Karpas-422 (cell line): ENCODE results near the gene TM9SF3. TPM values are rescaled to one million over a fixed set of nuclear protein-coding genes. Genes with fewer than 3 reads are reported as not detected.

Experiments used
- DNase-seq: peaks from one replicate; pipeline ENCODE4 v3.0.0-alpha.2; 2015
- H2AFZ ChIP-seq: fragments of 200-600 bp; sonication (generic); 2 replicates; pipeline ENCODE4 v1.6.1; 2014; ENCODE audit warnings: antibody characterized with exemption, low read length, mixed read lengths
- H3K27ac ChIP-seq: fragments of 200-600 bp; sonication (generic); 2 replicates; pipeline ENCODE4 v1.5.1; 2014; ENCODE audit warnings: mild to moderate bottlenecking, low read length, moderate library complexity
- H3K27me3 ChIP-seq: fragments of 200-600 bp; sonication (generic); 2 replicates; pipeline ENCODE4 v1.6.1; 2014; ENCODE audit warnings: low read length, mixed read lengths
- H3K36me3 ChIP-seq: fragments of 200-600 bp; sonication (generic); 2 replicates; pipeline ENCODE4 v1.6.1; 2014; ENCODE audit warnings: low read length, mixed read lengths; ENCODE audit not compliant: insufficient read depth
- H3K4me1 ChIP-seq: fragments of 200-600 bp; sonication (generic); 2 replicates; pipeline ENCODE4 v1.6.1; 2014; ENCODE audit warnings: mild to moderate bottlenecking, low read length, mixed read lengths
- H3K4me2 ChIP-seq: fragments of 200-600 bp; sonication (generic); 2 replicates; pipeline ENCODE4 v1.6.1; 2014; ENCODE audit warnings: low read length, low read depth, mild to moderate bottlenecking; ENCODE audit not compliant: poor library complexity, severe bottlenecking
- H3K4me3 ChIP-seq: fragments of 200-600 bp; sonication (generic); 2 replicates; pipeline ENCODE4 v1.5.1; 2014; ENCODE audit warnings: mild to moderate bottlenecking, antibody characterized with exemption, low read length, mixed read lengths
- H3K79me2 ChIP-seq: fragments of 200-600 bp; sonication (generic); 2 replicates; pipeline ENCODE4 v1.6.1; 2014; ENCODE audit warnings: mild to moderate bottlenecking, low read length, mixed read lengths
- H3K9ac ChIP-seq: fragments of 200-600 bp; sonication (generic); 2 replicates; pipeline ENCODE4 v1.6.0; 2014; ENCODE audit warnings: low read length
- H3K9me2 ChIP-seq: fragments of 200-600 bp; sonication (generic), shearing (Covaris generic); replicated peaks from 2 replicates; pipeline ENCODE4 v1.6.0; 2014; ENCODE audit warnings: mild to moderate bottlenecking, low read length, moderate library complexity; ENCODE audit not compliant: insufficient read depth
- H3K9me3 ChIP-seq: fragments of 300-700, 200-600 bp; sonication (generic); 2 replicates; pipeline ENCODE4 v1.6.1; 2014; ENCODE audit warnings: low read length, mixed read lengths
- H4K20me1 ChIP-seq: fragments of 200-600 bp; sonication (generic); 2 replicates; pipeline ENCODE4 v1.6.1; 2014; ENCODE audit warnings: mild to moderate bottlenecking, antibody characterized with exemption, low read length, low read depth; ENCODE audit not compliant: insufficient read depth
- total RNA-seq: library from RNA; depleted of rRNA; stranded (reverse); fragments of >200 nt; shearing (Covaris generic); gene quantifications from 2 replicates; pipeline ENCODE4 v1.2.3, GENCODE V29; 2014; ENCODE audit warnings: low replicate concordance; rRNA removed

The TM9SF3 gene
- 17.9 and 32.5 TPM in 2 replicates for total RNA-seq

- H3K79me2 ChIP-seq, result peaks cover 48% of the 10 kb centered on the region
- H3K9me2 ChIP-seq, result no peaks in the 10 kb centered on the region
- peak within 1 kb of the TSS; percentile 91 for H3K27ac ChIP-seq
- peak within 1 kb of the TSS; percentile 90 for H3K9ac ChIP-seq
- H3K9me3 ChIP-seq, result no peaks in the 10 kb centered on the region
- DNase-seq, result peak; percentile 92
- no peaks in the 10 kb centered on the region for H3K27me3 ChIP-seq
- no peaks in the 10 kb centered on the region for H3K36me3 ChIP-seq
- H3K4me2 ChIP-seq, result peak within 1 kb of the TSS; percentile 91
- H4K20me1 ChIP-seq, result peaks cover 14% of the 10 kb centered on the region; the same call in 1 of the 2 replicates
- peak within 1 kb of the TSS; percentile 95 for H3K4me3 ChIP-seq
- H2AFZ ChIP-seq, result no peak within 1 kb of the TSS
- peaks cover 51% of the 10 kb centered on the region for H3K4me1 ChIP-seq
These were observed at the start of gene TM9SF3 for GRCh38 chr10:96586419-96587263. TSS of gene TM9SF3 (minus strand) at chr10:96587012. CDS start at chr10:96586835, 177 bp downstream.

GRCh38 chr10:96636551-96636950 is 49.7 kb upstream of the TM9SF3 start:
- H3K4me1 ChIP-seq, result peaks cover 46% of the 10 kb centered on the region
- no peak overlapping the region for H3K4me2 ChIP-seq
- H3K27ac ChIP-seq, result no peak overlapping the region
- H3K9me3 ChIP-seq, result no peaks in the 10 kb centered on the region
- peaks cover 14% of the 10 kb centered on the region for H3K36me3 ChIP-seq
- no peak overlapping the region for H3K4me3 ChIP-seq
- H3K27me3 ChIP-seq, result no peaks in the 10 kb centered on the region
- H3K9me2 ChIP-seq, result no peaks in the 10 kb centered on the region
- peaks cover 36% of the 10 kb centered on the region for H3K79me2 ChIP-seq
- H4K20me1 ChIP-seq, result no peaks in the 10 kb centered on the region
- no peak for DNase-seq
- no peak overlapping the region for H2AFZ ChIP-seq
- no peak overlapping the region for H3K9ac ChIP-seq

GRCh38 chr10:96632974-96633710 is 46.3 kb upstream of the TM9SF3 start:
- DNase-seq, result no peak
- Histone ChIP-seq H3K4me3 (no peak overlapping the region), H3K27me3 (no peaks in the 10 kb centered on the region)

GRCh38 chr10:96627292-96627691 is 40.5 kb upstream of the TM9SF3 start:
- Histone ChIP-seq H4K20me1 (no peaks in the 10 kb centered on the region), H3K4me3 (no peak overlapping the region), H2AFZ (no peak overlapping the region), H3K9me3 (no peaks in the 10 kb centered on the region), H3K9ac (no peak overlapping the region), H3K9me2 (no peaks in the 10 kb centered on the region), H3K4me1 (peaks cover 13% of the 10 kb centered on the region), H3K27ac (no peak overlapping the region), H3K79me2 (peaks cover 17% of the 10 kb centered on the region; the same call in 1 of the 2 replicates), H3K27me3 (no peaks in the 10 kb centered on the region), H3K4me2 (no peak overlapping the region), H3K36me3 (peaks cover 31% of the 10 kb centered on the region)
- DNase-seq, result no peak

More at GRCh38 chr10:96632974-96633710, 46.3 kb upstream of the TM9SF3 start:
- Histone ChIP-seq H3K4me1 (peaks cover 33% of the 10 kb centered on the region), H3K36me3 (peaks cover 7% of the 10 kb centered on the region), H2AFZ (no peak overlapping the region), H3K9me3 (no peaks in the 10 kb centered on the region), H3K4me2 (no peak overlapping the region), H3K79me2 (peaks cover 15% of the 10 kb centered on the region; the same call in 1 of the 2 replicates), H3K9me2 (no peaks in the 10 kb centered on the region), H4K20me1 (no peaks in the 10 kb centered on the region), H3K9ac (no peak overlapping the region), H3K27ac (no peak overlapping the region)

- H3K27me3 ChIP-seq, result no peaks in the 10 kb centered on the region
- H3K9ac ChIP-seq, result no peak overlapping the region
- no peaks in the 10 kb centered on the region for H3K9me3 ChIP-seq
- H3K4me3 ChIP-seq, result no peak overlapping the region
- H3K4me2 ChIP-seq, result no peak overlapping the region
- no peak overlapping the region for H2AFZ ChIP-seq
- H4K20me1 ChIP-seq, result no peaks in the 10 kb centered on the region
- peak; percentile 52 for DNase-seq
- no peaks in the 10 kb centered on the region for H3K9me2 ChIP-seq
- peaks cover 9% of the 10 kb centered on the region for H3K4me1 ChIP-seq
- no peak overlapping the region for H3K27ac ChIP-seq
- H3K36me3 ChIP-seq, result peaks cover 34% of the 10 kb centered on the region
- peaks cover 16% of the 10 kb centered on the region; the same call in 1 of the 2 replicates for H3K79me2 ChIP-seq
These were observed 40.0 kb upstream of the TM9SF3 start for GRCh38 chr10:96626795-96627194.

GRCh38 chr10:96625173-96625572 is 38.4 kb upstream of the TM9SF3 start:
- peaks cover 10% of the 10 kb centered on the region; the same call in 1 of the 2 replicates for H3K79me2 ChIP-seq
- H3K36me3 ChIP-seq, result peaks cover 34% of the 10 kb centered on the region
- no peaks in the 10 kb centered on the region for H4K20me1 ChIP-seq

GRCh38 chr10:96622013-96622787 is 35.4 kb upstream of the TM9SF3 start:
- H3K36me3 ChIP-seq, result peaks cover 22% of the 10 kb centered on the region
- no peak overlapping the region for H3K27ac ChIP-seq
- no peak overlapping the region for H3K4me3 ChIP-seq
- H4K20me1 ChIP-seq, result no peaks in the 10 kb centered on the region
- H3K9ac ChIP-seq, result no peak overlapping the region
- no peaks in the 10 kb centered on the region for H3K9me2 ChIP-seq
- no peaks in the 10 kb centered on the region for H3K4me1 ChIP-seq
- no peak overlapping the region for H3K4me2 ChIP-seq
- H3K27me3 ChIP-seq, result no peaks in the 10 kb centered on the region
- H3K79me2 ChIP-seq, result peaks cover 8% of the 10 kb centered on the region; the same call in 1 of the 2 replicates
- no peak overlapping the region for H2AFZ ChIP-seq
- no peaks in the 10 kb centered on the region for H3K9me3 ChIP-seq
- no peak for DNase-seq

More at GRCh38 chr10:96625173-96625572, 38.4 kb upstream of the TM9SF3 start:
- Histone ChIP-seq H3K4me1 (no peaks in the 10 kb centered on the region), H3K9me3 (no peaks in the 10 kb centered on the region), H3K27ac (no peak overlapping the region), H3K27me3 (no peaks in the 10 kb centered on the region), H3K4me2 (no peak overlapping the region), H3K4me3 (no peak overlapping the region), H3K9me2 (no peaks in the 10 kb centered on the region), H3K9ac (no peak overlapping the region), H2AFZ (no peak overlapping the region)
- DNase-seq, result no peak
